Measurements from ENCODE around the gene USE1. TPM values are rescaled to one million over a fixed set of nuclear protein-coding genes. Genes with fewer than 3 reads are reported as not detected.
A peak's percentile ranks its signal among the peaks of the same experiment; 100 is the strongest.

The USE1 gene, protein sequence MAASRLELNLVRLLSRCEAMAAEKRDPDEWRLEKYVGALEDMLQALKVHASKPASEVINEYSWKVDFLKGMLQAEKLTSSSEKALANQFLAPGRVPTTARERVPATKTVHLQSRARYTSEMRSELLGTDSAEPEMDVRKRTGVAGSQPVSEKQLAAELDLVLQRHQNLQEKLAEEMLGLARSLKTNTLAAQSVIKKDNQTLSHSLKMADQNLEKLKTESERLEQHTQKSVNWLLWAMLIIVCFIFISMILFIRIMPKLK
- 30.4 TPM for polyA plus RNA-seq (2012; ENCODE audit: low read depth, missing spikeins)

- FAIRE-seq, result peak; percentile 96
- TF ChIP-seq TAF1 (IDR thresholded peaks at IDR 0.05; ENCODE audit: low read depth, low read length) (peak; percentile 96), POU2F2 (IDR thresholded peaks at IDR 0.05; ENCODE audit: low read depth, low read length) (peak; percentile 83), PAX5 (IDR thresholded peaks at IDR 0.05; ENCODE audit: insufficient read depth, low read length, severe bottlenecking) (no peak), POLR2A (IDR thresholded peaks at IDR 0.05; ENCODE audit: low read depth, low read length) (peak; percentile 97), SPI1 (IDR thresholded peaks at IDR 0.05; ENCODE audit: low read depth, low read length) (peak; percentile 70), POLR2AphosphoS5 (IDR thresholded peaks at IDR 0.05; ENCODE audit: low read depth, low read length) (peak; percentile 95)
- DNase-seq (ENCODE audit: insufficient read length, low spot score), result peak; percentile 94
Observed at GRCh38 chr19:17215127-17215971, at the start of gene USE1. Gene USE1 (plus strand): TSS chr19:17215357. CDS start chr19:17215406, 49 bp downstream.

DNA sequence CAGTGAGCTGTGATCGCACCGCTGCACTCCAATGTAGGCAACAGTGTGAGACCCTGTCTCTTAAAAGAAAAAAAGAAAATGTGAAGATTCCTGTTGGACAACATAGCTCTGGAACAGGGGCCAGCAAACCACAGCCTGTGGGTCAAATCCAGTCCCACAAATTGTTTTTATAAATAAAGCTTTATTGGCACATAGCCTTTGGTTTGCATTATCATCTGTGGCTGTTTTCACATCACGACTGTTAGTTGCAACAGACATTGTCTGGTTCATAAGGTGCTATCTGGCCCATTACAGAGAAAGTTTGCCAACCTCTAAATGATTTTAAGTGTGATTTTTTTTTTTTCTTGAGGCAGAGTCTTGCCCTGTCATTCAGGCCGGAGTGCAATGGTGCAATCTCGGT is 49.4 kb upstream of the USE1 start:
- TF ChIP-seq TAF1 (IDR thresholded peaks at IDR 0.05; ENCODE audit: low read depth, low read length) (no peak), POLR2A (IDR thresholded peaks at IDR 0.05; ENCODE audit: low read depth, low read length) (no peak), SPI1 (IDR thresholded peaks at IDR 0.05; ENCODE audit: low read depth, low read length) (no peak), PAX5 (IDR thresholded peaks at IDR 0.05; ENCODE audit: insufficient read depth, low read length, severe bottlenecking) (no peak), POLR2AphosphoS5 (IDR thresholded peaks at IDR 0.05; ENCODE audit: low read depth, low read length) (no peak), POU2F2 (IDR thresholded peaks at IDR 0.05; ENCODE audit: low read depth, low read length) (no peak)
- FAIRE-seq, result no peak
- no peak for DNase-seq (ENCODE audit: insufficient read length, low spot score)

- TF ChIP-seq SPI1 (IDR thresholded peaks at IDR 0.05; ENCODE audit: low read depth, low read length) (no peak), POLR2A (IDR thresholded peaks at IDR 0.05; ENCODE audit: low read depth, low read length) (no peak), POU2F2 (IDR thresholded peaks at IDR 0.05; ENCODE audit: low read depth, low read length) (no peak), PAX5 (IDR thresholded peaks at IDR 0.05; ENCODE audit: insufficient read depth, low read length, severe bottlenecking) (no peak), TAF1 (IDR thresholded peaks at IDR 0.05; ENCODE audit: low read depth, low read length) (no peak), POLR2AphosphoS5 (IDR thresholded peaks at IDR 0.05; ENCODE audit: low read depth, low read length) (no peak)
- FAIRE-seq, result no peak
- DNase-seq (ENCODE audit: insufficient read length, low spot score), result peak; percentile 65
Observed at GRCh38 chr19:17170538-17171297, 44.4 kb upstream of the USE1 start.

DNA sequence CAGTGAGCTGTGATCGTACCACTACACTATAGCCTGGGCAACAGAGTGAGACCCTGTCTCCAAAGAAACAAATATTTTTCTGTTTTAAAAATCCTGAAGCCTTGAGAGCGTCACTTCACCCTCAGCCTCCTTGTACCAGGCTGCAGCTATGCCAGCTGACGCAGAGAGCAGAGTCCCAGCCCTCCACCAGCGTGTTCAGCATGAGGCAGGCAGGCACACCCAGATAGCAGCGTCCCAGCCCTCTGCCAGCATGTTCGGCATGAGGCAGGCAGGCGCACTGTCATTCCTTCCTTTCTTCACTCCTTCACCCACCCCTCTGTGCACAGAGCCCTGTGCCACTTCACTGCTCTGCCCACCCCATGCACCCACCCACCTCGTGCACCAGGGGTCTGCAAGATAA is 43.3 kb upstream of the USE1 start:
- FAIRE-seq, result no peak
- no peak for DNase-seq (ENCODE audit: insufficient read length, low spot score)
- TF ChIP-seq TAF1 (IDR thresholded peaks at IDR 0.05; ENCODE audit: low read depth, low read length) (no peak), POLR2AphosphoS5 (IDR thresholded peaks at IDR 0.05; ENCODE audit: low read depth, low read length) (no peak), PAX5 (IDR thresholded peaks at IDR 0.05; ENCODE audit: insufficient read depth, low read length, severe bottlenecking) (no peak), POU2F2 (IDR thresholded peaks at IDR 0.05; ENCODE audit: low read depth, low read length) (no peak), SPI1 (IDR thresholded peaks at IDR 0.05; ENCODE audit: low read depth, low read length) (no peak), POLR2A (IDR thresholded peaks at IDR 0.05; ENCODE audit: low read depth, low read length) (no peak)

- FAIRE-seq (no peak), DNase-seq (ENCODE audit: insufficient read length, low spot score) (no peak)
- no peak for TF ChIP-seq POLR2A (IDR thresholded peaks at IDR 0.05; ENCODE audit: low read depth, low read length)
Observed at GRCh38 chr19:17172624-17173345, 42.4 kb upstream of the USE1 start.

GRCh38 chr19:17178291-17178690 is 36.9 kb upstream of the USE1 start:
- TF ChIP-seq TAF1 (IDR thresholded peaks at IDR 0.05; ENCODE audit: low read depth, low read length) (no peak), POLR2AphosphoS5 (IDR thresholded peaks at IDR 0.05; ENCODE audit: low read depth, low read length) (no peak), POLR2A (IDR thresholded peaks at IDR 0.05; ENCODE audit: low read depth, low read length) (no peak), POU2F2 (IDR thresholded peaks at IDR 0.05; ENCODE audit: low read depth, low read length) (no peak), PAX5 (IDR thresholded peaks at IDR 0.05; ENCODE audit: insufficient read depth, low read length, severe bottlenecking) (no peak), SPI1 (IDR thresholded peaks at IDR 0.05; ENCODE audit: low read depth, low read length) (no peak)
- FAIRE-seq (no peak), DNase-seq (ENCODE audit: insufficient read length, low spot score) (no peak)

- DNase-seq (ENCODE audit: insufficient read length, low spot score) (no peak), FAIRE-seq (no peak)
- TF ChIP-seq POU2F2 (IDR thresholded peaks at IDR 0.05; ENCODE audit: low read depth, low read length) (no peak), PAX5 (IDR thresholded peaks at IDR 0.05; ENCODE audit: insufficient read depth, low read length, severe bottlenecking) (no peak), POLR2A (IDR thresholded peaks at IDR 0.05; ENCODE audit: low read depth, low read length) (no peak), POLR2AphosphoS5 (IDR thresholded peaks at IDR 0.05; ENCODE audit: low read depth, low read length) (no peak), TAF1 (IDR thresholded peaks at IDR 0.05; ENCODE audit: low read depth, low read length) (no peak), SPI1 (IDR thresholded peaks at IDR 0.05; ENCODE audit: low read depth, low read length) (no peak)
Observed at GRCh38 chr19:17180997-17181702, 34.0 kb upstream of the USE1 start.

- FAIRE-seq, result peak; percentile 96
- DNase-seq (ENCODE audit: insufficient read length, low spot score), result no peak
- TF ChIP-seq POU2F2 (IDR thresholded peaks at IDR 0.05; ENCODE audit: low read depth, low read length) (no peak), PAX5 (IDR thresholded peaks at IDR 0.05; ENCODE audit: insufficient read depth, low read length, severe bottlenecking) (no peak), POLR2AphosphoS5 (IDR thresholded peaks at IDR 0.05; ENCODE audit: low read depth, low read length) (no peak), TAF1 (IDR thresholded peaks at IDR 0.05; ENCODE audit: low read depth, low read length) (no peak), POLR2A (IDR thresholded peaks at IDR 0.05; ENCODE audit: low read depth, low read length) (no peak; the same call in 1 of the 2 replicates), SPI1 (IDR thresholded peaks at IDR 0.05; ENCODE audit: low read depth, low read length) (no peak)
Observed at GRCh38 chr19:17183271-17183761, 31.8 kb upstream of the USE1 start.
